Measurements from ENCODE around the gene ABCA2. TPM values are rescaled to one million over a fixed set of nuclear protein-coding genes. Genes with fewer than 3 reads are reported as not detected.

Gene ABCA2
- total RNA-seq, 1 experiment from 2014 or later: 19.2 TPM

DNA sequence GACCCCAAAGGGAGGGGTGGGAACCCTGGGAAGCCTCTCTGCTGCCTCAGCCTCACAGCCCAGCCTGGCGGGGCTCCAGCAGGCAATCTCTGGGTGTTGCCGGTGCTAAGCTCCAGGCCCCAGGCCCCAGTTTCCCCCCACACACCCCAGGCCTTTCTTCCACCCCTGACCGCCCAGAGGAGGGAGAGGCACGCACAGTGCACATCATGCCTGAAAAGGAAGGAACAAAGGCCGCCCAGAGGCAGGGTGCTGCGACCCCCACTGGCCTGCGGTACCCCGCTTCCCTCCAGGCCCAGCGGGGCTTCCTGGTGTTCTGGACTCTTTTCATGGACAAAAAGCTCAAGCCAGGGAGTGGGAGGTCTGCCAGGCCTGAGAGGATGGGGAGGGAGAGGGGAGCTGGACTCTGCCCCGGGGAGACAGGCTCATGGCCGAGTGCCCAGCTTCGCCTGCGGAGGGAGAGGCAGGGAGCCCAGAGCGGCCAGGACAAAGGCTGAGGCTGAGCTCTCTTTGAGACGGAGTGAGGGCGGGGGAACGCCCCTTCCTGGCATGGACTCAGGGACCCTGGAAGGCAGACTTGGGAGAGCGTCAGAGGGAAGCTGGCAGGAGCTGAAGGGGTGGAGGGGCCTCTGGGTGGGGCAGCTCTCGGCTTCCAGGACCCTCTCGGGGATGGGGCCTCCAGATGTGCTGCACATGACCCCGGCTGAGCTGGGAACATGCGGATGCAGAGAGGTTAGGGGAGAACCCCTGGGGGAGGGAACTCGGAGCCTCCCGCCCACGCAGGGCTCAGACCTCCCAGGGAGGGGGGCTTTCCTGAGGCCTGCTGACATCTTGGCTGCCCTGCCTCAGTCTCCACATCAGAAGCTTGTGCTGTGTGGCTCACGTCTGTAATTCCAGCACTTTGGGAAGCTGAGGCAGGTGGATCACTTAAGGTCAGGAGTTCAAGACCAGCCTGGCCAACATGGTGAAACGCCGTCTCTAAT lies 27.6 kb upstream of the ABCA2 start:
- ChIA-PET CTCF (interaction anchor here (0.6 to 10.4 kb wide), 12 partner anchors 9 to 565 kb away, joined by 3 to 240 read pairs (median 4); partner anchors contain the start of genes ABCA2, AJM1, NPDC1 and RNF224), POLR2A (interaction anchor here (1.1 to 1.3 kb wide), 2 partner anchors 145 to 167 kb away, joined by 3 to 4 read pairs; partner anchors contain the start of gene TPRN)
- DNase-seq (ENCODE audit: low spot score): no peak
- H3K27me3 Mint-ChIP-seq (ENCODE audit: low read depth): peaks cover 24% of the 10 kb centered on the region
- H3K36me3 Mint-ChIP-seq: no peaks in the 10 kb centered on the region
- no peak overlapping the region for H3K27ac Mint-ChIP-seq
- no peaks in the 10 kb centered on the region for H3K9me3 Mint-ChIP-seq
- H3K4me1 Mint-ChIP-seq: 0 out of 2 replicates have a peak, but pooled peaks cover 2% of the 10 kb centered on the region
- no peak overlapping the region for H3K4me3 Mint-ChIP-seq
- no peak for ATAC-seq
- no peak for TF ChIP-seq GABPB1 (CRISPR knock-in tag; IDR thresholded peaks at IDR 0.05)
- TF ChIP-seq HMGA2 (CRISPR knock-in tag; IDR thresholded peaks at IDR 0.05): no peak
- TF ChIP-seq TEAD1 (CRISPR knock-in tag; IDR thresholded peaks at IDR 0.05): no peak
- TF ChIP-seq, protein P1, sequence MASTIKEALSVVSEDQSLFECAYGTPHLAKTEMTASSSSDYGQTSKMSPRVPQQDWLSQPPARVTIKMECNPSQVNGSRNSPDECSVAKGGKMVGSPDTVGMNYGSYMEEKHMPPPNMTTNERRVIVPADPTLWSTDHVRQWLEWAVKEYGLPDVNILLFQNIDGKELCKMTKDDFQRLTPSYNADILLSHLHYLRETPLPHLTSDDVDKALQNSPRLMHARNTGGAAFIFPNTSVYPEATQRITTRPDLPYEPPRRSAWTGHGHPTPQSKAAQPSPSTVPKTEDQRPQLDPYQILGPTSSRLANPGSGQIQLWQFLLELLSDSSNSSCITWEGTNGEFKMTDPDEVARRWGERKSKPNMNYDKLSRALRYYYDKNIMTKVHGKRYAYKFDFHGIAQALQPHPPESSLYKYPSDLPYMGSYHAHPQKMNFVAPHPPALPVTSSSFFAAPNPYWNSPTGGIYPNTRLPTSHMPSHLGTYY (CRISPR knock-in tag; IDR thresholded peaks at IDR 0.05): no peak
- TF ChIP-seq ZBTB21 (CRISPR knock-in tag; IDR thresholded peaks at IDR 0.05; ENCODE audit: borderline replicate concordance): no peak
- TF ChIP-seq NR1H2 (CRISPR knock-in tag; IDR thresholded peaks at IDR 0.05): no peak
- TF ChIP-seq CREB1 (CRISPR knock-in tag; IDR thresholded peaks at IDR 0.05): no peak
- TF ChIP-seq SOX15 (CRISPR knock-in tag; IDR thresholded peaks at IDR 0.05): no peak
- TF ChIP-seq, protein P2, sequence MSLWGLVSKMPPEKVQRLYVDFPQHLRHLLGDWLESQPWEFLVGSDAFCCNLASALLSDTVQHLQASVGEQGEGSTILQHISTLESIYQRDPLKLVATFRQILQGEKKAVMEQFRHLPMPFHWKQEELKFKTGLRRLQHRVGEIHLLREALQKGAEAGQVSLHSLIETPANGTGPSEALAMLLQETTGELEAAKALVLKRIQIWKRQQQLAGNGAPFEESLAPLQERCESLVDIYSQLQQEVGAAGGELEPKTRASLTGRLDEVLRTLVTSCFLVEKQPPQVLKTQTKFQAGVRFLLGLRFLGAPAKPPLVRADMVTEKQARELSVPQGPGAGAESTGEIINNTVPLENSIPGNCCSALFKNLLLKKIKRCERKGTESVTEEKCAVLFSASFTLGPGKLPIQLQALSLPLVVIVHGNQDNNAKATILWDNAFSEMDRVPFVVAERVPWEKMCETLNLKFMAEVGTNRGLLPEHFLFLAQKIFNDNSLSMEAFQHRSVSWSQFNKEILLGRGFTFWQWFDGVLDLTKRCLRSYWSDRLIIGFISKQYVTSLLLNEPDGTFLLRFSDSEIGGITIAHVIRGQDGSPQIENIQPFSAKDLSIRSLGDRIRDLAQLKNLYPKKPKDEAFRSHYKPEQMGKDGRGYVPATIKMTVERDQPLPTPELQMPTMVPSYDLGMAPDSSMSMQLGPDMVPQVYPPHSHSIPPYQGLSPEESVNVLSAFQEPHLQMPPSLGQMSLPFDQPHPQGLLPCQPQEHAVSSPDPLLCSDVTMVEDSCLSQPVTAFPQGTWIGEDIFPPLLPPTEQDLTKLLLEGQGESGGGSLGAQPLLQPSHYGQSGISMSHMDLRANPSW (CRISPR knock-in tag; conservative IDR thresholded peaks at IDR 0.05; ENCODE audit: low read depth): no peak
- TF ChIP-seq, protein P3, sequence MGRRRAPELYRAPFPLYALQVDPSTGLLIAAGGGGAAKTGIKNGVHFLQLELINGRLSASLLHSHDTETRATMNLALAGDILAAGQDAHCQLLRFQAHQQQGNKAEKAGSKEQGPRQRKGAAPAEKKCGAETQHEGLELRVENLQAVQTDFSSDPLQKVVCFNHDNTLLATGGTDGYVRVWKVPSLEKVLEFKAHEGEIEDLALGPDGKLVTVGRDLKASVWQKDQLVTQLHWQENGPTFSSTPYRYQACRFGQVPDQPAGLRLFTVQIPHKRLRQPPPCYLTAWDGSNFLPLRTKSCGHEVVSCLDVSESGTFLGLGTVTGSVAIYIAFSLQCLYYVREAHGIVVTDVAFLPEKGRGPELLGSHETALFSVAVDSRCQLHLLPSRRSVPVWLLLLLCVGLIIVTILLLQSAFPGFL (CRISPR knock-in tag; IDR thresholded peaks at IDR 0.05; ENCODE audit: borderline replicate concordance): no peak
- TF ChIP-seq FOXJ3 (CRISPR knock-in tag; IDR thresholded peaks at IDR 0.05; ENCODE audit: borderline replicate concordance): no peak
- no peak for TF ChIP-seq PRRX2 (CRISPR knock-in tag; IDR thresholded peaks at IDR 0.05)
- TF ChIP-seq, protein P4, sequence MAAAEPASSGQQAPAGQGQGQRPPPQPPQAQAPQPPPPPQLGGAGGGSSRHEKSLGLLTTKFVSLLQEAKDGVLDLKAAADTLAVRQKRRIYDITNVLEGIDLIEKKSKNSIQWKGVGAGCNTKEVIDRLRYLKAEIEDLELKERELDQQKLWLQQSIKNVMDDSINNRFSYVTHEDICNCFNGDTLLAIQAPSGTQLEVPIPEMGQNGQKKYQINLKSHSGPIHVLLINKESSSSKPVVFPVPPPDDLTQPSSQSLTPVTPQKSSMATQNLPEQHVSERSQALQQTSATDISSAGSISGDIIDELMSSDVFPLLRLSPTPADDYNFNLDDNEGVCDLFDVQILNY (CRISPR knock-in tag; IDR thresholded peaks at IDR 0.05): no peak
- TF ChIP-seq, protein P5, sequence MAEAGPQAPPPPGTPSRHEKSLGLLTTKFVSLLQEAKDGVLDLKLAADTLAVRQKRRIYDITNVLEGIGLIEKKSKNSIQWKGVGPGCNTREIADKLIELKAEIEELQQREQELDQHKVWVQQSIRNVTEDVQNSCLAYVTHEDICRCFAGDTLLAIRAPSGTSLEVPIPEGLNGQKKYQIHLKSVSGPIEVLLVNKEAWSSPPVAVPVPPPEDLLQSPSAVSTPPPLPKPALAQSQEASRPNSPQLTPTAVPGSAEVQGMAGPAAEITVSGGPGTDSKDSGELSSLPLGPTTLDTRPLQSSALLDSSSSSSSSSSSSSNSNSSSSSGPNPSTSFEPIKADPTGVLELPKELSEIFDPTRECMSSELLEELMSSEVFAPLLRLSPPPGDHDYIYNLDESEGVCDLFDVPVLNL (CRISPR knock-in tag; IDR thresholded peaks at IDR 0.05; ENCODE audit: borderline replicate concordance, low read depth): no peak
- no peak for TF ChIP-seq KAT7 (CRISPR knock-in tag; IDR thresholded peaks at IDR 0.05; ENCODE audit: borderline replicate concordance)
- no peak for TF ChIP-seq RORB (CRISPR knock-in tag; IDR thresholded peaks at IDR 0.05)
- TF ChIP-seq, protein P6, sequence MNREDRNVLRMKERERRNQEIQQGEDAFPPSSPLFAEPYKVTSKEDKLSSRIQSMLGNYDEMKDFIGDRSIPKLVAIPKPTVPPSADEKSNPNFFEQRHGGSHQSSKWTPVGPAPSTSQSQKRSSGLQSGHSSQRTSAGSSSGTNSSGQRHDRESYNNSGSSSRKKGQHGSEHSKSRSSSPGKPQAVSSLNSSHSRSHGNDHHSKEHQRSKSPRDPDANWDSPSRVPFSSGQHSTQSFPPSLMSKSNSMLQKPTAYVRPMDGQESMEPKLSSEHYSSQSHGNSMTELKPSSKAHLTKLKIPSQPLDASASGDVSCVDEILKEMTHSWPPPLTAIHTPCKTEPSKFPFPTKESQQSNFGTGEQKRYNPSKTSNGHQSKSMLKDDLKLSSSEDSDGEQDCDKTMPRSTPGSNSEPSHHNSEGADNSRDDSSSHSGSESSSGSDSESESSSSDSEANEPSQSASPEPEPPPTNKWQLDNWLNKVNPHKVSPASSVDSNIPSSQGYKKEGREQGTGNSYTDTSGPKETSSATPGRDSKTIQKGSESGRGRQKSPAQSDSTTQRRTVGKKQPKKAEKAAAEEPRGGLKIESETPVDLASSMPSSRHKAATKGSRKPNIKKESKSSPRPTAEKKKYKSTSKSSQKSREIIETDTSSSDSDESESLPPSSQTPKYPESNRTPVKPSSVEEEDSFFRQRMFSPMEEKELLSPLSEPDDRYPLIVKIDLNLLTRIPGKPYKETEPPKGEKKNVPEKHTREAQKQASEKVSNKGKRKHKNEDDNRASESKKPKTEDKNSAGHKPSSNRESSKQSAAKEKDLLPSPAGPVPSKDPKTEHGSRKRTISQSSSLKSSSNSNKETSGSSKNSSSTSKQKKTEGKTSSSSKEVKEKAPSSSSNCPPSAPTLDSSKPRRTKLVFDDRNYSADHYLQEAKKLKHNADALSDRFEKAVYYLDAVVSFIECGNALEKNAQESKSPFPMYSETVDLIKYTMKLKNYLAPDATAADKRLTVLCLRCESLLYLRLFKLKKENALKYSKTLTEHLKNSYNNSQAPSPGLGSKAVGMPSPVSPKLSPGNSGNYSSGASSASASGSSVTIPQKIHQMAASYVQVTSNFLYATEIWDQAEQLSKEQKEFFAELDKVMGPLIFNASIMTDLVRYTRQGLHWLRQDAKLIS (CRISPR knock-in tag; IDR thresholded peaks at IDR 0.05; ENCODE audit: borderline replicate concordance): no peak
